Putamen (tissue), 1 donor: ENCODE results near the gene C2CD4D.
A peak's percentile ranks its signal among the peaks of the same experiment; 100 is the strongest.

Experiments
- DNase-seq: peaks from one replicate; pipeline ENCODE4 v3.0.0-alpha.2; 2016; ENCODE audit warnings: low spot score

The C2CD4D gene

GRCh38 chr1:151814426-151814825 lies 25.2 kb downstream of the C2CD4D start:
- no peak for DNase-seq

- DNase-seq, result no peak
These were observed 26.2 kb downstream of the C2CD4D start for GRCh38 chr1:151813271-151813977.

DNA sequence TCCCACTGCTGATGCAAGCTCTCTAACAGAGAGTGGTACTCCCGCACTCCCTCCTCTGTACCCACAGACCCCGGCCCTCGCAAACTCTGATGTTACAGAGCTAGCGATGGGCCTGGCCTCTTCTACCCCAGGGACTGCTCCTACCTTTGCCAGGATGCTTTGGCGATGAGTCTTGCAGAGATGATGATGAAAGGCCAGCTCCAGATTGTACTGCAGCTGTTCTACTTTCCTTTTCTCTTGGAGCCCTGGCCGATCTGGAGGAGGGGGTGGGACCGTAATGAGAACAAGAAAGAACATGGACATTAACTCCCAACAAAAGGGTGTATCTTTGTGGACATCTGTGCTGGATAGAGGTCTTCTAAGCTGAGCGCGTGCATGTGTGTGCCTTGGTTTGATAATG lies 28.4 kb downstream of the C2CD4D start:
- DNase-seq, result no peak

- DNase-seq, result no peak
These were observed 29.5 kb downstream of the C2CD4D start for GRCh38 chr1:151809985-151810556.

GRCh38 chr1:151809290-151809984 lies 30.2 kb downstream of the C2CD4D start:
- no peak for DNase-seq

- DNase-seq, result no peak
These were observed 31.9 kb downstream of the C2CD4D start for GRCh38 chr1:151807766-151808165.

GRCh38 chr1:151807131-151807530 lies 32.5 kb downstream of the C2CD4D start:
- no peak for DNase-seq

- no peak for DNase-seq
These were observed 33.5 kb downstream of the C2CD4D start for GRCh38 chr1:151806170-151806569.

DNA sequence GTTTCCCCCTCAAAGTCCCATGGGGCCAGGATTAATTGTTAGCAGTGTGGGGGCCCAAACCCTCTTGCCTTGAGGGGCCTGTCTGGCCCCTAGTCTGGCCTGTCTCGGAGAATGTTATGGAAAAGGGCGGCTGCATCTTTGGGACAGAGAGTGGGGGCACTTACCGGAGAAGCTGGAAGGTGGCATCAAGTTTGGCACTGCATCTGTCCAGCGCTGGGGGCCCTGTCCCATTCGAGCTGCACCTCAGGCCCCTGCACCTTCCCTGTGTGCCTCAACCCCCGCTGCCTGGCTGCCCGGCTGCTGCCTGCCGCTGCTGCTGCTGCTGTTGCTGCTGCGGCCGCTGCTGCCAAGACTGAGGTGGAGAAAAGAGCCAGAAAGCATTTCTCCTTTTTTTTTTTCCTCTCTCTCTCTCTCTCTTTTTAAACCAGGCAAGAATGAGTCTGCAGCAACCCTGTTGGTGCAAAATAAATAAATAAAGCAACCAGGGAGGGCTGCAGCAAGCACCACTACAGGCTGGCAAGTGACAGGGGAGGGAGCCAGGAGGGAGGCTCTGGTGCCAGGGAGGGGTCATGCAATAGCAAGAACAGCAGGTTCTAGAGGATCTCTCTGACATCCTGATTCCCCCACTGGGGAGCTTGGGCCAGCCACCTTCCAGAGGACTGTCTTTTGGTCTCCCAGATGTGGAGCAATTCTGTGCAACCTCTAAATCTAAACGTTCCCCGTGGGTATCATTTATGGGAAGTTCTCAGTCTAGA lies 34.4 kb downstream of the C2CD4D start, which contains the start of gene LINGO4:
Gene LINGO4, minus strand, starts transcription at position 354 of the 755 bp plus-strand sequence. CDS start 2,715 bp downstream, outside the sequence.
- DNase-seq, result no peak

- DNase-seq, result no peak
These were observed 35.7 kb downstream of the C2CD4D start for GRCh38 chr1:151803915-151804314.

DNA sequence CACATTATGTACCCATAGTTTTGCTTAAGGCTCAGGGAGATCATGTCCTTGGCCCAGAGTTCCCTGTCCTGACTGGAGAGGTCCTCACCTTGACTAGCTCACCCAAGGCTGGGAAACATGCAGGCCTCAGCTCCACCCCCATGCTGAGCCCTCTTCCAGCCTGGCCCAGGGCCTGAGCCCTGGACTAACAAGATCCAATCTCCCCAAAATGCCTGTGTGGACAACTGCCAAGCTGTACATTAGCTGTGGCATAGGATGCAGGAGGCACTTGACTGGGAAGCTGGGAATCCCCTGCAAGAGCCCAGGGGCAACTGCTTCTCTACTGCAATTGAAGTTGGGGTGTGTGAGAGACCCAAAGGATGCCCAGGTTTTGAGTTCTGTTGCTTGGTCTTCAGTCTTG lies 36.5 kb downstream of the C2CD4D start:
- no peak for DNase-seq

DNA sequence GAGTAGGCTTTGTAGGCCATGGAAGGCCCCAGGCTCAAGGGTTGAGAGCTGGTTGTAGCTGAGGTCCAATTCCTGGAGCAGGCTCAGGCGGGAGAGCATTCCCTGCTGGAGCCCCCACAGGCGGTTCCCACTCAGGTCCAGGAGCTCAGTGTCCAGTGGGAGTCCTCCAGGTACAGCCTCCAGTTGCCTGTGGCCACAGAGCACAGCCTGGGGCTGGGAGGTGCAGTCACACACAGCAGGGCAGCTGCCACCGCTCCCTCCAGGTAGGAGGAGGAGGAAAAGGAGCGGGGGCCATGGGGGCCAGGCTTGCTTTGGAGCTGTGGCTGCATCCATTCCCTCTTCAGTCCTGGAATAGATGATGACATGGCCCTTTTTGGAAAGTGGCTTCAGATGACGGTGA lies 37.2 kb downstream of the C2CD4D start:
- no peak for DNase-seq

DNA sequence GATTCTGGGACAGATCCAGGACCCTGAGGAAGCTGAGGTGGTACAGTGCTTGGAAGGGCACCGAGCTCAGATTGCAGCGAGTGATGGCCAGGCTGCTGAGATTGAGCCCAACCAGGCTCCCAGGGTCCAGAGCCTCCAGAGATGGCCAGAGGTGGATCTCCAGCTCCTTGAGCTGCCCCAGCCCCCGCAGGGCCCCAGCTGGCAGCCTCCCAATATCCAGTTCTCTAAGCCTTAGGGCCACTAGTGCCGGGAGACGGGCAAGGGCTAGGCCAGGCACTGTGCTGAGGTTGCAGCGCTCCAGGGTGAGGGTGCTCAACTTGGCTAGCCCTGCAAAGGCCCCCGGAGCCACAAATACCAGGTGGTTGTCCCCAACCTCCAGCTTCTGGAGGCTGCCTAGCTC lies 37.8 kb downstream of the C2CD4D start:
- DNase-seq, result no peak

- no peak for DNase-seq
These were observed 38.3 kb downstream of the C2CD4D start for GRCh38 chr1:151801310-151801820.

DNA sequence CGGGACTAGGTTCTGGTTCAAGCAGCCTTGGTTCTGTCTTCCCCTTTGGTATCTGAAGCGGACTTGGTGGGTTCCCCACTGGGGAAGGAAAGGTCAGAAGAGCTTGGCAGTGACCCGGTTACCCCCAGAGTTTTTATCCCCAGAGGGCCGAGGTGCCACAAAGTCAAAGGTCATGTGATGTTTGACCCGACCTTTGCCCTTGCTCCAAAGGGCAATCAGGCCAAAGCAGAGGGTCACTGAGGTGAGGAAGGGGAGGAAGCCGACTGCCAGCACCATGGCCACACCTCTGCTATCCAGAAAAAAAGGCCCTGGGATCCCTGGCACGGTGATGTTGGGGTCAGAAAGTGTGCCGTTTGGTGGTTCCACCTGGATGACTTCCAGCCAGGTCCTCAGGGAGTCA lies 38.8 kb downstream of the C2CD4D start:
- DNase-seq, result no peak

DNA sequence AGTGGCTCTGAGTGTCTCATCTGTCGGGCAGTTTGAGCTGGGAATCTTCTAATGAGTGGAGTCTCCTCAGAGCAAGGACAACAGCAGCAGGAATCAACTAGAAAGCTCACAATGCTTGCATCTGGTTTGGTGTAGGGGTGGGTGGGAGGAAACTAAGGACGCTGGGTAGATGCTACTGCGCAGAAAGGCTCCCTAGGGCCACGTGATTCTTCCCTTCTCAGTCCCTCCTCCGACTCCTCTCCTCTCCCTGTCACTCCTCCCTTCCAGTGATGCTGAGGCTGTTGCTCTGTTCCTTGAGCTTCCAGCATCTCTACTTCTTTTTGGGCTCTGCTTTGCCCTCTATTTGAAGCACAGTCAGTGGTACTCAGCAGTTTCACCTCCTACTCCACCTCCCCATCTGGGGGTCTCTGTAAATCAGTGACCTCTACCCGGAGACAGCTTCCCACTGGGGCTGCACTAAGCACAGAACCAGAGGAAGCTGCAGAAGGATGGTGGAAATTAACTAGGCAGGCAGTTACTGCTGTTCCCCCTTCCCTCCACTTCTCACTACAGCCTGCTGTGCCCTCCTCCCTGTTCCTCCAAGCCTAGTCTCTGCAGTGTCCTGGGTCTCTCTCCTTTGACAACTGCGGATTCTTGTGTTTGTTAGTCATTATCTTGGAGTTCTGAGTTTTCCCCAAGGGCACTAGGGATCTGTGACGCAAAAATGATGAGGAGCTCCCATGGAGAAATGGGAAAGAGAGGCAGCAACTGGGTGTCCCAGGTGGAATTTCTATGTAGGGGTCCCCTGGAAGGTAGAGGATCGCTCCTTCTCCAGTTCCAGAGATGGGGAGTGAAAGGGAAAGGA lies 40.2 kb downstream of the C2CD4D start:
- peak; percentile 51 for DNase-seq

- DNase-seq, result no peak
These were observed 41.0 kb downstream of the C2CD4D start for GRCh38 chr1:151798571-151798970.

DNA sequence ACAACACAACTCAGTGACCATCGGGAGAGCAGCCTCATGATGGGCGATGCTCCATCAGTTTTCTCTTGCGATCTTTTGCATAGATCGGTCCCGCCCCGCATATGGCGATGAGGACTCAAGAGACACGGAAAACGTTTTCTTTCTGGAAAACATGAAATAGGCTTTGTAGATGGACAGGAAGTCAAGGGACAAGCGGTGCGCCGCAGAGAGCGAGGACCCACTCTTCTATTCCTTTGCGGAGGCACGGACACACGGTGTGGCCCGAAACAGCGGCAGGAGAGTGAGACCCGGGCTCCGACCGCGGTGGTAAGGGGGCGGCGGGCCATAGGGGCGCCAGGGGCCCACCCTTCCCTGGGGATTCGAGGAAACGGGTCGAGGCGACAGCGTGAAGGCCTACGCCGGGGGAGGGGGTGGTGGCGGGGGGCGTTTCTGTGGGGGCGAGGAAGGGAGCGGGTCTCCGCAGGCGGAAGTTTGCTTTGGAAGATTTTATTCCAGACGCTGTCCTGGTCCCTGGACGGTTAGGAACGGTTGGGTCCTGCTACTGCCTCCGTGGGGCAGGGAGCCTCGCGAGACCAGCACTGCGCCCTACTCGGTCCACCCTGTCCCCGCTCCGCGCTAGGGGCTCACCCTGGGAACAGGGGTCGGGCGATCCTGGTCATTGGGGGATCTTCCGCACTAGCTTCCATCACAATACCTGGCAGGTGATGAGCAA lies 48.5 kb downstream of the C2CD4D start:
- peak; percentile 12 for DNase-seq

DNA sequence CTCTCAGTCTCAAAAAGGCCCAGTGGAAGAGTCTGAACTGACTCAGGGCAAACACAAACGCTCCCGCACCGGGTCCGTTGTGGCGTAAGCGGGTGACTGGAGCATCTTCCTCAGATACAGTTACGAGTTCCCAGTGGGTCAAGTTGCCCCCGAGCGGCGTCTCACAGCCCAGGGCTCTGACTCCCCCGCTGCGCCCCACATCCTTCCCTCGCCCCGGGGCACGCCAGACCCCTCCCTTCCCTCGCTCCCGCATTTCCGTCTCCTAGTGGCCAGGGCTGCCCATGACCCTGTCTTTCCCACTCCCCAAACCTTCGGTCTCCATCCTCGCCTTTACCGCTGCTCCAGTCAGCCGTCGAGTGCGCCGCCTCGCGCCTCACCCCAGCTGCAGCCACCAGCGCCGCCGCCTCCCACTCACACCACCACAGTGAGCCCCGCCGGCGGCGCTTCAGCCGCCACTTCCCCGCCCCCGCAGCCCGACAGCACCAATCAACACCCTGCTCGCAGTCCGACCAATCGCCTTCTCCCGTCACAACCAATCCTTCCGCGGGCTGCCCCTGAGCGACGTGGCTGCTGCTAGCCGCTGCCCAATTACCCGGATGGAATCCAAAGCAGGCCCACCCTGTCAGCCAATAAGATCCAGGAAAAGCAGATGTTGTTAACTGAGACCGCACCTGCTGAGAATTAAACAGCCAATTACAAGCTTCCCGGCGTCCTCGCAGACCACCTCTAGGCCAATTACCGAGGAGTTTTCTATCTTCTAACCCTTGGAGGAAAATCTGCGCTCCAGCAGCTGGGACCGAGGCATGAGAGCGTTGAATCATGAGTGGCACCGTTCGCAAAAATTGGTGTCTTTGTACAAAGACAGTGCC lies 49.3 kb downstream of the C2CD4D start, which contains the start of gene TDRKH:
Gene TDRKH, minus strand, starts transcription at position 430 of the 869 bp plus-strand sequence. CDS start 7,478 bp downstream, outside the sequence.
- peak; percentile 99 for DNase-seq
